Stimulated activated CD8-positive, alpha-beta memory T cell treated with anti-CD3 and anti-CD28 coated beads, Interleukin-12 subunit alpha, Interleukin-12 subunit beta, amount 100 ng/mL, for 4 hours (primary cell): ENCODE data around the gene CDC25B.

Experiments
- DNase-seq: peaks from one replicate; pipeline ENCODE4 v3.0.0-alpha.2; 2020; ENCODE audit warnings: low read depth

Gene CDC25B

DNA sequence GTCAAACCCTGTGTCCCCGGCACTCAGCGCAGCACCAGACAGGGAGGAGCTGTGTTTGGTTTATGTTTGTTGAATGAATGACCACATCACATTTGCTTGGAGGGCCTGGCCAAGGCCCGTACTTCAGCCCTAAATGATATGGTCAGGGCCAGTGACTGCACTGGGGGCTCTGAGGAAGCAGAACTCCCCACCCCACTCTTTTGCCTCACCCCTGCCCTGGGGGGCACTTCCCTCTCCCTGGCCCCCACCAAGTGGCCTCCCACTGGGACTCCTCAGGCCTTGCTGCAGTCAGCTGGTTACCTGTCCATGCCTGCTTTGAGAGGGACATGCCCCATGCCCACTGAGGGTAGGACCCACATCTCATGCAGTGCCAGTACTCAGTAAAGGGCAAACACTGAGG, 31.5 kb upstream of the CDC25B start:
- DNase-seq = no peak

DNA sequence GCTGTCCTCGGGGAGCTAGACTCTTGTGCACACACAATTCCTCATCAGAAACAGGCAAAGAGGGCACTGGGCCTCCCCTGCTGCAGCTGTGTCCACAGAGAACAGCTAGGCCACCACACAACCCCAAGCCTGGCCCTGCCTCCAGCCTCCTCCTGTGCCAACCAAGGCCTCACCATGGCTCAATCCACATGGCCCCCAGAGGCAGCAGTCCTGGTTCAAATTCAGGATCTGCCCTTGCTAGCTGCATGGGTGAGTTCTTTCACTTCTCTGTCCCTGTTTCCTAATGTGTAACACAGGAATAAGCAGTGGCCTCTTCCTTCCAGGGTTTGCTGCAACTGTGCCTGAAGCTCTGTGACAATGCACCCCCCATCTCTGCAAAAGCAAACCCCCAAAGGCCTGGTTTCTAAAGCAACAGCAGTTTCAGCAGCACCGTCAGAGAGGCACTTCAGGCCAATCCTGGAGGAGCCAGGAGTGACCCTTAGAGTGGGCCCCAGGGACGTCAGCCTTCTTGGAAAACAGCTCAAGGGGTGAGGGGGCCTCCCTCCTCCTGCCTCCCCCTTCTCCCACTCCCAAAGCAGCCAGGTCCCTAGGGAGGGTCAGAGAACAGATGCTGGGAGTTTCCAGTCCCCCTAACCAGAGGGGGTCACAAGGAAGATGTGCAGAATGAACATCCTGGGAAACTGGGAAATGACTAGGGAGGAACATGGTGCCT, 30.8 kb upstream of the CDC25B start:
- no peak for DNase-seq

DNA sequence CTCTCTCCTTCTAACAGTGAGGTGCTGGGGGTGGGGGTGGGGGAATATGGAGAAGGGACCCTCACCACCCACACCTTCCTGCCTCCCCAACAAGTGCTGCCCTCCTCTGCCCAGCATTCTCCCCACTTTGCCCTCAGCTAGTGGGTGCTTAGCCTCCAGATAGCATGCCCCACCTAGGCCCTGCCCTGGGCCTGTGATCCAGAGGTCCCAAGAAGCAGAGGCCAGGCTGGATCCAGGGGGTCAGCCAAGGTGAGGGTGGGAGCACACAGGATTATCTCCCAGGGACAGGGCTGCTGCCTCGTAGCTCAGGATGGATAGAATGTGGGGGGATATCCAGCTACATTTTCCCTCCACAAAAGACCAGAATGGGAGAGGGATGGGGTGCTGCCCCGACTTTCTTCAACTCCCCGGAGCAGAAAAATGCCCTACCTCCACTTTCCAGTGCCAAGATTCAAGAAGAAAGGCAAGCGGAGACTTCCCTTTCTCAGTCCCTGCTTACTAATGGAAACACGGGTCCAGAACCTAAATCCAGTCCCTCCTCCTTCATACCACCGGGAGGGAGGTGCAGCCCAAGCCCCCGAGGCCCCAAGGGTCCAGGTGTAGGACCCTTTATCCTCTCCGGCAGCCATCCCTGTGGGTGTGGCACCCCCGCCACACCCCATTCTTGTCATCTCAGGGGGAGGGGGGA, 29.5 kb upstream of the CDC25B start:
- DNase-seq = no peak

DNA sequence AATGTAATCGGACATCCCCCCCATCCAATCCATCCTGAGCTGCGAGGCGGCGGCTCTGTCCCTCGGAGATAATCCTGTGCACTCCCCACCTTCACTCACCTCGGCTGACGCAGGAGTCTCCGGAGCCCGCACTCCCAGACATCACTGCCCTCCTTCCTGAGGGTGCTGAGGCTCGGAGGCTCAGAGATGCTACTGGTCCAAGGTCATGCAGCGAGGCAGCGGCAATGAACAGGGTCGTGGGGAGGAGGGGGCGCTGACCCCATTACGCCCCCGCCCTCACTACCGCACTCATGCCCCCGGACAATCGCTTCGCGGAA, 29.0 kb upstream of the CDC25B start:
- no peak for DNase-seq

DNA sequence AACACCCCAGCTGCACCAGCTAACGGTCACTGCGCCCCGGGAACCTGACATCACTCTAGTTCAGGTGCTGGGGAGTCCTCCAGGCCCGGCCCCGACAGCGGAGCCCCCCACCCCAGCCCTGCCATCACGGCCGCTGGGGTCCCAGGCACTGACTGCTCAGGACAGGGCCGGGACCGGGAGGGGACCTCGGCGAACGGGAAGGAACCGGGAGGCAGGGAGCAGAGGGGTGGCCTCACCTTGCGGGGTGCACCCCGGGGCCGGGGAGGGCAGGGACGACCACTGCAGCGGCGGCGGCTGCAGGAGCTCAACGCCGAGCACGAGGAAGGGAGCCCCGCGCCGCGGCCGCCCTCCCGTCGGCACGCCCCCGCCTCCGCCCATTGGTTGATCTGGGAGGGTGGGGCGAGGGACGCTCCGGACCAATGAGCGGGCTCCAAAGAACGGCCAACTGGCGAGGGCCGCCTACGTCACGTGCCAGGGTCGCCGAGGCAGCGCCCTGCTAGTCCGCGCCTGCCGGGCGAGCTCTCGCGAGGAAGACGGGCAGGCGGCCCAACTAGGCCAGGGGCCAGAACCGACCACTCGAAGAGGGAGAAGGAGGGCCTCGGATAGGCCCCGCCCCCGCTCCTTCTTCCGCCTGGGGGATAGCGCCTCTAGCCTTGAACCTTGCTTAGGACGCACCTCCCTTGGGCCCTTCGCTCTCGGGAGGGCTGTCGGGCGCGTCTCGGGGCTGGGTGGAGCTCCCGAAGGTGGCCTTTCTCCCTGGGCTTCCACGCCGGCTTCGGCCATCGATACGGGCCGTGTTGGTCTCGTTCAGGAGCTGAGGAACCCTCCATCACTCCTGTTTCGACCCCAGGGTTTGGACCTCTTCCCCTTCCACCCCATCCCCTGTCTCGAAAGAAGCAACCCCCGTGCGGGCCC, 28.4 kb upstream of the CDC25B start, which contains the start of gene ADISSP:
Gene ADISSP (minus strand): TSS at position 327 of the 915 bp plus-strand sequence. CDS start 7,653 bp downstream, outside the sequence.
- peak; percentile 93 for DNase-seq

DNA sequence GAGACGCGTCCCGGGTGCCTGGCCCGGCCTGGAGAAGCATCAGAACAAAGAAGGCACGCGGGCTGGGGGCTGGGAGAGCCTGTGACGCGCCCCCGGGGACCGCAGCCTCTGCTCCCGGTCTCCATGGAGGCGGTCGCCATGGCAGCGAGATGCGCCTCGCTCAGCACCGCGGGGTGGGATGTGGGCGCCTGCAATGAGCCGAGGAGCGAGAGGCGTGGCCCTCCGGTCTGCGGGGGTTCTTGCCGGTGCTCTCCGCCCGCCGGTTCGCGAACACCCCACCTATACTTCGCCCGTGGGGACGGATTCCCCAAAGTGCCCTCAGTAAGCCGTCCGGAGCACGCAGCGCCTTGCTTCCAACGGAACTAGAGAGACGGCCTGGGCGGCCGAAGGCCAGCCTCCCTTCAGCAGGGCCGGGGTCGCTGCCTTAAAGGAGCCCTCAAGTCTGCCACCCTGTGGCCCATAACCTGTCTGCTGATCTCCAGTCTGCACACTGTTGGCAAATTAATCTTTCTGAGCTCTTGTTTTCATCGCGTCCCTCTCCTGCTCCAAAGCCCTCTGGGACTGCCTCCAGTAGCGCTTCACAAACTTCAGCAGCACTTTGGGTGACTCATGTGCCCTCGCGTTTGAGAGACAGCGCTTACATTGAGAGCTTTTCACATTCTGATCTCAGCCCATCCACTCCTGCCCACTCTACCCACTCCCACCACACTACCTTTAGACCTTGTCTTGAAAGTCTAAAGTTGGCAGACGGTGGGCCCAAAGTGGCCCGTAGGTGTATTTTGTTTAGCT, 27.6 kb upstream of the CDC25B start:
- DNase-seq = peak; percentile 74

DNA sequence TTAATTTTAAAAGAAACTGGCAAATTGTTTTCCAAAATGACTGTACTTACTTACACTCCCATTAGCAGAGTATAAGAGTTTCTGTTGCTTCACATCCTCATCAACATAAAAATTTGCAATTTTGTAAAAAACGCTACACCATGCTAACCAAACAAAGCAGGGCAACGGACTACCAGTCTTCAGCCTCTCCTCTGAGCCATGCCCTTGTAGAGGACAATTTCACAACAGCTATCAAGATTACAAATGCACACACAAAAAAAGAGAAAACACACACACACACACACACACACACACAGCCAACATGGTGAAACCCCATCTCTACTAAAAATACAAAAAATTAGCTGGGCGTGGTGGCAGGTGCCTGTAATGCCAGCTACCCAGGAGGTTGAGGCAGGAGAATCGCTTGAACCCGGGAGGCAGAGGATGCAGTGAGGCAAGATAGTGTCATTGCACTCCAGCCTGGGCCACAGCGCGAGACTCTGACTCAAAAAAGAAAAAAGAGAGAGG, 24.5 kb upstream of the CDC25B start:
- no peak for DNase-seq

DNA sequence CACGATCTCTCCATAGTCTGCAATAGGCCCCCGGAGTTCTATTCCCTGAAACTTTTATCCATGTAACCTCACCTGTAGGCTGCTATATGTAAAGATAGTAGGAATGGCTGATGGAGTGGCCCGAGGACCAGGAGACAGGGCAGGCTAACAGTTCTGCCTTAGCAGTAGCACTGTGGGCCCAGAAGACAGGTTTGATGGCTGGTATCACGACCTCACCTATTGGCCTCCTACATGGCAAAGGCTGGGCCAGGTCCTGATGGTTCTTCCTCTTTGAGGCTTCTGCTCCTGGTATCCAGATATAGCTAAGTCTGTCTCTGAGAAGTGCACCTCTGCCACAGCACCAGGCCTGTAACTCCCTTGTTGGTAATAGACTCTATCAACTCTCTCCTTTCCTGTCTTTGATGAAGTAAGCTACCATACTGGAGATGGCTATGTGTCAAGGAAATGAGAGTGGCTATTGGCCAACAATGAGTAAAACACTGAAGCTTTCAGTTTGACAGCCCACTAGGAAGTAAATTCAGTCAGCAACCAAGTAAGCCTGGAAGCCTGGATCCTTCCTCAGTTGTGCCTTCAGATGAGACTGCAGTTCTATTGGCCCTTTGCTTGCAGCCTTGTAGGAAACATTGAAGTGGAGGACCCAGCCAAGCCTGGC, 20.5 kb upstream of the CDC25B start:
- DNase-seq = no peak

DNA sequence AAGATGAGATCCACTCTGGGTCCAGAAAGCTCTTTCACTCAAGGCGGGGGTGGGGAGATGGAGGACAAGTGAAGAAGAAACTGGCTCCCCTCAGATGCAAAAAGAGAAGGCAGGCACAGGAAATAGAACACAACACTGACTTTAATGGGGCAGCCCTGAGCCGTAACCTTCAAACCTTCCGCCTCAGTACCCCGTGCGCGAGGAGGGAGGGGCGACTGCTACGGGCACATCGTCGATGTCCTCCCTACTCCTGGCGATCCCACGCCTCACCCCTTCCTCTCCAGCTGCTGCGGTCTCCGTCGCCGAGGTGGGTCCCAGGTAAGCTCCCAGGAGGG, 18.8 kb upstream of the CDC25B start:
- DNase-seq = no peak

DNA sequence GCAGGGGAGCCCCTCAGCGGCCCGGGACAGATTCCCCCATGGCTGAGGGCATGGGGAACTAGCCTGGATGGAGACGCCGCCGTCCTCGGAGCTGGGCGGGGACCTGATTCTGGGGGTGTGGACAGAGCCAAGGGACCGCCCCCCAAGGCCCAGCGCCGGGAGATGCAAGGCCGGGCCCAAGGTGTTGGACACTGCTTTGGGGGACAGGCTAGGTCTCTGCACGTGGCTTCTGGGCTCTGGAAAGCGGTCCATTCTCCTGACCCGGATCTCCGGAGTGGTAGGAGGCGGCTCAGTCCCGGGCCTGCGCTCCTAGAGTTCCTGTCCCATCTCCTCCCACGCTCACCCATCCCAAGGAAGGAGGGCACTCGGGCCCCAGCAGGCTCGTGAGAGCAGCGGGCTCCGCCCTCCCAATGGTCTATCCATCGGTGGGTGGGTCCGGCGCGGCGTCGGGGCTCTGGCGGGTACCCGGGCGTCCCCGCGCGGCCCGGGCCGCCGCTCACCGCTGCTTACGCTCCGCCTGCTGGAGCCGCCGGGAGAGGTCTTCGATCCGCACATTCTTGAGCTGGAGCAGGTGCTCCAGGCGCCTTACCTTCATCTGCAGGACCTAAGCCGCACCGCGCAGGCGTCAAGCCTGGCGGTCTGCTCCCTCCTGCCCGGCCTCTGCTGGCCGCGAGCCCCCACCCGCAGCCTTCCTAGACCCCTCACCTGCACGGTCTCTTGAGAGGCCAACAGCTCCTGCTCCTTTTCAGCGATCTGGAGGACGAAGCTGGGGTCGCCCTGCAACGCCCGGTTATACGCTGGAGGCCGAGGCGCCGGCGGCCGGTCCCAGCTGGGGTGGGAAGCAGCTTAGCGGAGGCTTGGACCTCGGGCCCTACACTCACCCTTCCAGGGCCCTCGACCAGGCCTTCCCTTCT, 18.1 kb upstream of the CDC25B start:
- DNase-seq = peak; percentile 37

DNA sequence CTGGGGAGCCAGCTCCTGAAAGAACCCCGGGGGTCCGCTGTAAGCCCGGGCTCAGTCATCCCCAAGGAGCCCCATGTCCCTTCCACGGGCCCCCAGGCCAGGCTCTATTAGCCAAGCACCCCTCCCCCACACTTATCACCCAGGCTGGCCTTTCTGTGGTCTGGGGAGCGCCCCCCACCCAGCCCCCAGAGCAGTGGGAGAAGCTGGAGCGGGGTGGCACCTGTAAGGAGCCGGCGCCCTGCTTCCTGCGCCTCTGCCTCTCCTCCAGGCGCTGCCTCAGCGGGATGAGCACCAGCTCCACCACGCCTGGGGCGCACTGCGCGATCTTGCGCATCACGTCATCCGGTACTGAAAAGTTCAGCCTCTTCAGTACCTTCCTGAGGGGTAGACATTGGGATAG, 17.1 kb upstream of the CDC25B start:
- DNase-seq = no peak

DNA sequence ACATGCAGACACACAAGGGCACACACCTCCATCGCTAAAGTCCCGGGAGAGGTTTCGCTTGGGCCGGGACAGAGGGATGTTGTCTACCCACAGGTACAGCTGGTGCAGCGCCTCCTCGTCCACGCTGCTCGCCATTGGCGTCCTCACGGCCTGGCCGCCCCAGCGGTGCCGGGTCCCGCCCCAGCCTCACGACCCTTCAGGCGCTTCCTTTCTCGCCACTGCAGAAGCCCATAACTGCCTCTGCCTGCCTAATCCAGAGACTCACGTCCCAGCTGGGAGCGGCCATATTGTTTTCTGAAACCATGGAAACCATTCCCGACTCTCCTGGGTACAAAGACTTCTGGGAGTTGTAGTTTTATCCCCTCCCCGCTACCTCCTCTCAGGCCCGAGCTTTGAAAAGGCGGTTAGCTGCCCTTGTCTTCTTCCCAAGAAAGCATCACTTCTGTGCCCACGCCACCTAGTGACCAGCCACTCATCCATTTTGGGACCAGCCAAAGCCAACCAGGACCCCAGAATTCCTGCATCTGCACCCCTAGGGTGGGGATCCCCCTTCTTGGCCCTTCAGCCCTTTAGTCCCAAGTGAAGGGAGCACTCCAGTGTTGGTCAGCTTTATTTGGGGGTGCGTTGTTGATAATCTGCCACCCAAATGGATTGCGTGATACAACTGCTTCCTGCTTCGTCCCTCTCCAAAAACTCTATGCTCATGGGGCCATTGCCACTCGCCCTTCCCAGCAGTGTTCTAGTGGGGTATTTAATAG, 14.8 kb upstream of the CDC25B start, which contains the start of gene SPEF1:
Gene SPEF1 (minus strand): TSS at position 296 of the 758 bp plus-strand sequence. CDS start 161 bp downstream, at position 135.
- DNase-seq = no peak

DNA sequence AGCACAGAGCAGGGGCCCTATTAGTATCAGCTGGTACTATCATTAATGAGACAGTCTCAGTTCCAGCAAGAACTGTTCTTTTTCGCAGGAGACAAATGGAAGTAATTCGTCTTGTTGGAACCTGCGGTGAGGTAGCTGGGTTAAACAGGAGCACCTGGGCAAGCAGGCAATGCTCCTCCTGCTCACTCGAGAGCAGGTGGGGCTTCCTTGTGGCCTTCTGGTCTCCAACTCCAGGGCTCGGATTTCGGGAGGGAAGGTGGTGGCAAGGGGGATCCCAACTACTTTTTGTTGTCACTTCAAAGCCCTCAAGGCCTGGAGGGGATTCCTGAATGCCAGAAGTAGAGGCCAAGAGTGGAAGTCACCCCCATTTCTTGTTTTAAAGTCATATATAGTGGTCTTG, 13.5 kb upstream of the CDC25B start:
- DNase-seq = no peak

DNA sequence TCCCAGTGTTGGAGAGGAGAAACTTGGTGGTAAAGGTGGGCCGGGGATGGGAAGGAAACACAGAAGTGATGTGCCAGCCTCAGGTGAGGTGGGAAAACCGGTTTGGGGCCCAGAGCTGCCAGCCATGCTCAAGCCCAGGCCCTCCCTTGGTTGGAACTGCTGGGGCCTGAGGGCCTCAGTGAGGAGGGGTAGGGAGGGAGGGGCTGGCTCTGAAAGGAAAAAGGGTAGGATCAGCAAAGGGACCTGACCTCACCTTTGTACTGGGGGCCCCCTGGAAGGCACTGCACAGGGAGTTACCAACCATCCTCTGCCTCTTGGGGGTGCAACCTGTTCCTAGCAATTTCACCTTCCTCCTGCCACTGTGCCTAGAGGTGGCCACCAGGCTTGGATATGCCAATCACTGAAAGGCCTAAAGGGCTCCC, 13.0 kb upstream of the CDC25B start:
- DNase-seq = no peak

DNA sequence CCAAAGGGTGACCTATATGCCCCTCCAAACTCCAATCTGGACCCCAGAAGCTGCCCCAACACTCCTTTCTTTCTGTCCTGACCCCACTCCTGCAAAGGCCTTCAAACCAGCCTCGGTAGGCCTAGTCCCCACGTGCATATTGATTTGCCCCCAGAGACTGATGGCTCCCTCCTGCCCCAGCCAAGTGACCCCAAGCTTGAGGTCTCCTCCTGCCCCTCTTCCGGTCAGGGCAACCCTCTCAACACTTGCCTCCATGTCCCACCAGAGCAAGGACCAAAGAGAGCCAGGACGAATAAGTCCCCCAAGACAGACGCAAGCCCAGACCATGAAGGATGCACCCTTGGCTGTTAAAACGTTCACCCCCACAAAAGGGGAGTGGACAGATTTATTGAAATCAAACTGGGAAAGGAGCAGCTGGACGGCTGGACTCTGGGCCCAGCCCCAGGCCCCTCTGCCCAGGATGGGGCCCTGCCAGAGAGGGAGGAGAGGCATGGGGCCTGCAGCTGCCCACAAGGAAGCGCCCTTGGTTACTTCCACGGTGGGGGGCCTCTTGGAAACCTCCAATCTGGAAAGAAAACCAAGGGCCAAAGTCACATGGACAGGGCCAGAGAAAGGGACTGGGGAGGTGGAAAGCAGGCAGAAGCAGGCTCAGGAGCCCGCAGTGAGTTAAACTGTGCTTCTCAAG, 12.5 kb upstream of the CDC25B start:
- DNase-seq = no peak

DNA sequence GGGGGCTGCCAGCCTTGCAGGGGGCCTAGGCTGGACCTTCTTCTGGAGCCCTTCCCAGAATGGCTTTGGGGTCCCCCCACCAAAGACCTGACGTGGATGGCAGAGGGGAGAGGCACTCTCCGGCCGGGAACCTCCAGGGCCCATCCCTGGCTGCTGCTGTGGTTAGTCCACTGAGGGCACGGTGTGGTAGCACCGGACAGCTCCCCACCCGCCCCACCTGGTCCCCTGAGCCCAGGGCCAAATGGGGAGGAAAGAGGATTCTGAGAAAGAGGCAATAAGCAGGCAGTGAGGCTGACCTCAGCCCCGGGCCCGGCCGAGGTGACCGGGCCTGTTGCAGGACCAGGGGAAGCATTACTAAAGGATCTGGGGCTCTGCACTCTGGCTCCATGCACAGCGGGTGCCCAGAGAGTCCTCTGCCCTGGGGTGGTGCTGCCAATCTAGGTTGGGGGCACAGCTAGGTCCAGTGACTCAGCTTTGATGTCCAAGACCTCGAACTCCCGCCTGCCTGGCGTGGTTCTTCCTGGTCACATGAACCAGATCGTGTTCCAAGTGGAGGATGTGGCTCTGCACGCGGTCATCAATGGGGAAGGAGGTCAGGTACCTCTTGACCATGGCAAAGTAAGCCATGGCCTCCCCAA, 11.8 kb upstream of the CDC25B start:
- DNase-seq = no peak

DNA sequence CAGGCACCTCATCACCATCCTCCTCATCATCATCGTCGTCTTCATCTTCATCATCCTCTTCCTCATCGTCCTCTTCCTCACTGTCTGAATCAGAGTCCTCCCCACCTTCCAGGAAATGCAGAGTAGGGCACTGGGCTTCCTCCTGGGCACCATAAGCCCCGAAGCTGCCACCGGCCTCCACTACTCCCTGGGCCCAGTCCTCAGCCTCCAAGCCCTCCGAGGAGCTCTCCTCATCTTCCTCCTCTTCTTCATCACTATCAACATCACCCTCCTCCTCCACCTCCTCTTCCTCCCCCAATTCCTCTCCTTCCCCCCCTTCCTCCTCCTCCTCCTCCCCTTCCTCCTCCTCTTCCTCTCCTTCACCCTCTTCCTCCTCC, 11.3 kb upstream of the CDC25B start:
- no peak for DNase-seq
